Sciatic nerve (tissue), 2 donors: ENCODE data around the gene EPHX1. TPM values are rescaled to one million over a fixed set of nuclear protein-coding genes. Genes with fewer than 3 reads are reported as not detected.

Experiments
- ATAC-seq: fragments of 200-7000 bp; cut with Tn5 transposase; one replicate; pipeline ENCODE4 v1.9.1; 2020; ENCODE audit warnings: mild to moderate bottlenecking, moderate library complexity
- DNase-seq: peaks from one replicate; pipeline ENCODE4 v3.0.0-alpha.2; 2020; ENCODE audit warnings: low spot score
- intact Hi-C: fragments of 100-400 bp; cut with DNase I; formaldehyde crosslinking; loops from one replicate; pipeline ENCODE4 v1.14.2; 2022
- total RNA-seq: library from RNA; stranded (reverse); fragmentation: NEBNext Ultra II Directional; extraction: Animal tissue kit (Norgen Biotek cat#: 25700); gene quantifications from one replicate; pipeline ENCODE4 v1.2.1, GENCODE V29; 2021
- donor health status: DM: no; HTN: no; CAD: no.
- donor health status: DM: no; HTN: no; CAD: no.

The EPHX1 gene
- total RNA-seq, 1 donor from 2014 or later = 232 TPM

DNA sequence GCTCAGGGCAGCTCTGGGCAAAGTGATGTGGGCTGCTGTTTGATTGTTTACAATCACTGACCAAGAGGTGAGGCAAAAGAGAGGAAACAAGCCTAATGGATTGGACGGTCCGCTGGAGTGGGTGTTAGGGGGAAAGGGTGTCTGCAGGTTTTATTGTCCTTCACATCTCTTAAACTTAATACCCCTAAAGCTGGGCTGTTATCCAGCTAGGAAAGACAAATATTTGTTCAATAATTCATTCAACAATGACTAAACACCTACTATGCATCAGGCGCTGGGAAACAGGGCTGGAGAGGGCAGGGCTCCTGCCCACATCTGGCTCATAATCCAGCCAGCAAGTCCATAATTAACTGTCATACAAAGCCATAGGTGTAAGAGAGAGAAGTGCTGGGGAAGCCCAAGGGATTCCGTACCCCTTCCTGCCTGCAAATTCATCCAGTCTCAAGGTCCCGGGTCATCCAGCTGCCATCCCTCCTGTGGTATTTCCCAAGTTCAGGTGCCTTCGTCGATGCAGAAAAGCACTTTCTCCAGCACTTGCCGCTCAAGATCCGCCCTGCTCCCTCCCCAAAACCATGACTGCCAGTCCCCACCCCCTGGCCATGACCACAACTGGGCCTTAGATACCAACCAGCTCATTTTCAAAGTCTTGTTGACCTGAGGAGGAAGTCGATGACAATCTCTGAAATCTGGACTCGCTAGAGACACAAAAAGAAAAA lies 61.6 kb downstream of the EPHX1 start:
- intact Hi-C loops = no loop called here
- ATAC-seq = no peak
- DNase-seq = no peak

DNA sequence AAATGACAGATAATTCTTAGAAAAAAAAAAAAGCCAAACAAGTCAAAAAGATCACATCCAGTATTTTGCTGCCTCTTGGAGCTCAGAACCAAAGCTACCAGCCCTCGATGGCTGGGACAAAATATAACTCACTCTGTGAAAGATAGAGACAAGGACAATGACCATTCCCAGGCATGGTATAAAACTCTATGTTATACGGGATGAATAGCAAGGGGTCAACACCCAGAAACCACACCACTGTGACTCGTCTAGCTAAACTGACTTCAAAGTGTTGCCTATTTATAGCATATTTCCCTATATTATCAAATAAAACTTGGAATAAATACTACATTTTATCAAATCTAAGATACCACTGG lies 62.1 kb downstream of the EPHX1 start:
- ATAC-seq (no peak), DNase-seq (no peak)
- intact Hi-C loops = no loop called here

DNA sequence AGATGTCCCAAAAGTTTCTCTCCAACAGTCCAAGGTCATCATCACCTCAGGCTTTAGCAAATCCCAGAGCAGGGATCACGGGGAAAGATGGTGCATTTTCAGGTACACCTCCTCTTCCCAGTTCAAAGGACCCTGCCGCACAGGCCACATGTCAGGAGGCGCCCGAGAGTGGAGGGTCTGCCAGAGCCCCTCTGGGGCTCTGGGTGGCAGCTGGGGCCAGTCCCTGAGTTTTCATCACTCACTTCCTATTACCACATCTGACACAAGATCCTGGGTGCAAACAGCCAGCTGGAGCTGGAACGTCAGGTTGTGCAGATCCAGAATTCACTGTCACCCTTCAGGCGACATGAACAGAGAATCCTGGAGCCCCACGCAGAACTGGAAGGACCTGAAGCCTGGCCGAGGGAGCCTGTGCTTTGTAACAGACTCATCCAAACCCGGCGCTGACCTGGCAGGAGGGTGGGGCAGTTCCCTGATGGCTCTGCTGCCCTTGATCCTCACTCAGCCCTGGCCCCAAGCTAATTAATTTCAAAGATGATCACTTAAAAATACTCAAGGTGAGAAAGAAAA lies 63.4 kb downstream of the EPHX1 start:
- intact Hi-C loops = no loop called here
- DNase-seq (no peak), ATAC-seq (no peak)

DNA sequence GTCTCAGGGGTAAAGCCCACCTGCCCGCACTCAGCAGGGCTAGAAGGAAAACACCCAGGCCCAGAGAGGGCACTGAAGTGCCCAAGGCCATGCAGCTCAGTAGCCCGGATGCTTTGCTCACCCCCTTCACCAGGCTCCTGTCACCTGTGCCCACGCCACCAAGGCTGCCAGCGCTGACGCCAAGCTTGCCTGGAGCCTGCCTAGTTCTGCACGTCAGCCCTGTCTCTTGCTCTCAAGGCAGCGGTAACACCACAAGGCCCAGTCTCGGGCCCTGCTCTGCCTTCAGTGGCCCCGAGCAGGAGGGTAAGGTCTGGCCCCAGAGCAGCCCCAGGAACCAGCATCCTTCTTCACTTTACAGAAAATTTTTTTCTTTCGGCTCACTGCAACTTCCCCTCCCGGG lies 64.5 kb downstream of the EPHX1 start:
- ATAC-seq (no peak), DNase-seq (no peak)
- intact Hi-C loops = no loop called here

DNA sequence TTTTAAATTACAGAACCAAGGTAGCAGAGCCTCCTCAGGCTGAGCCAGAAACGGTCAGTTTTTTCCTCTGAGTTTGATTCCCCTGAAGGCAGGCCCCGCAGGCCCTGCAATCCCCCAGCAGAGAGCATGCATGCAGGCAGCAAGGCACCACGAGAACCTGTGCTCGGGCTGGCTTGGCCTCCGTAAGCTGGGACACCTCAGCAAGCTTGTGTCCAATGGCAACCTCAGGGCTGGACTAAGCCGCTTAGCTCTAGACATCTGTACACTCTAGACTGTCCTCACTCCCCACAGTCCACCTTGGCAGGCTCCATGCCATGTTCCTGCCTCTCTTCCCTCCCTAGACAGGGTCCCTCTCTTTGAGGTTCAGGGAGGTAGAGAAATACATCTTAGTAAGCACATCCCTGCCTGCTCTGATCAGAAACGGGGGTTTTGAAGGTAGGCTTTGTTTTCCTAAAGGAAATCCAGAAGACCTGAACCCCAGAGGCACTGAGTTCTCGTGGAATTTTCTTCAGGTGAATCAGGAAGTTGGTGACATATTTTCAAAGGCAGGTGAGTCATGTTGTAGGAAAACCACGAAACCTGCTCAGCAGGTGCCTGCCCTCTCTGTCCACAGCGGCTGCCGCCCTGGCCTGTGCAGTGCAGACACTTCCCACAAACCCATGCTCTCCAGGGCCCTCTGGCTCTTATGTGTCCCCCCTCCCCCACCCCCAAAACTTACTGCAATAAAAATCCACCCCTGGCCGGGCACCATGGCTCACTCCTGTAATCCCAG lies 65.3 kb downstream of the EPHX1 start:
- no peak for DNase-seq
- intact Hi-C loops = no loop called here
- no peak for ATAC-seq

DNA sequence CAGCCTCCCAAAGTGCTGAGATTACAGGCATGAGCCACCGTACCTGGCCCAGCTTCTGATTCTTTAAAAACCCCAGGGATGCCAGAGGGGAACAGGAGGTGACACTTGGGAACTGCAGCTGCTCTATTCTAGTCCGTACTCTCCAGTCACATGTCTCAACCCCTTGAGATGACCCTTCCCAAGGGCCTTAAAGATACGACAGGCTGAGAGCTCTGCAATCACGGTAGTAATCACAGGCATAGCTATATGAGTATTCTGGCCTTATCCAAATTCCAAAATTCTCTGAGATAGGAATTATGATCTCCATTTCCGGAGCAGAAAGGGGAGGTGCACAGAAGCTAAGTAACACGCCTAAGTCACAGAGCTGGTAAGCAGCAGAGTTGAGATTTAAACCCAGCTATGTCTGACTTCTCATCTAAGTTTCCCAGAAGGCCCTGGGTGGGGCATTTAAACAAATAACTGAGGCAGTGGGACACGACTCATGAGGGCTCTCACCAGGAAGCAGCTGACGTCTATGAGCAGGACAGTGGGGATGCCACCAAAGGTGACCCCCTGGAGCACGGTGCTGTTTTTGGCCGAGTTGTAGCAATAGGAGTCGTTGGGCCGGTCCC lies 67.1 kb downstream of the EPHX1 start:
- no peak for ATAC-seq
- intact Hi-C loops = no loop called here

DNA sequence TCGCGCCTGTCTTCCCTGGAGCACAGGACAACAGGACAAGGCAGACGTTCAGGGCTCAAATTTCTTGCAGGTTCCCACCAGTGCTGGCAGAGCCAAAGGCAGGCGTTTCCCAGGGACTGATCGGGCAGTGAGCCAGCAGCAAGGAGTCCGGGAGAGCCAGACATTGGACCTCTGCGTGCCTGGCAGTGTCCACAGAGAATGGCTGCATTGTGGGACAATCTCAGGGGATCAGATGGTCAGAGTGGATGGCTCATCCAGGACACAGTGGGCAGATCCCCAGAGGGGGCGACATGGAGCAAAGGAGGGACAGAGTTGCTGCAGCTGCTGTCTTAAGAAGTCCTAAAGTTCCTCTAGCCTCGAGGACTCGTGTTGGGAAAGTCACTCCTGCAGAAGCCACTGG lies 67.7 kb downstream of the EPHX1 start:
- DNase-seq (peak; percentile 73), ATAC-seq (peak; percentile 4)
- intact Hi-C loops = no loop called here

More for the DNA sequence above, 67.1 kb downstream of the EPHX1 start:
- DNase-seq = no peak

DNA sequence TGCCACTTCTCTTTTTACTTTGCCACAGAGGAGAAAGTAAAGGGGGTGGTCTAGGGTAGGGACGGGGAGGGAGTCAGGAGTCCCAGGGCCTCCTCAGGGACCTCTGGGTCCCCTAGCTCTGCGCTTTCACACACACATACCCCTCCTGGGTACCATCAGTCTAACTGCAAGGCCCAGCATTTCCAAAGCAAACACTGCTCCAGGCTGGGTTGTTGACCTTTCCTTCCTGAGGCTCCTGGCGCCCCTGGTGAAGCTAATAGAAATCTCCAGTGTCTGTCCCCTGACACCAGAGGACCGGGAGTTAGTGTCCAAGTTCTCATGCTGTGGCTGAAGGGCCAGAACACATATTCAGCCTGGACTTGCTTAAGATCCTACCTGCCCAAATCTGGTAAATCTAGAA lies 68.4 kb downstream of the EPHX1 start:
- intact Hi-C loops = no loop called here
- ATAC-seq (no peak), DNase-seq (no peak)

DNA sequence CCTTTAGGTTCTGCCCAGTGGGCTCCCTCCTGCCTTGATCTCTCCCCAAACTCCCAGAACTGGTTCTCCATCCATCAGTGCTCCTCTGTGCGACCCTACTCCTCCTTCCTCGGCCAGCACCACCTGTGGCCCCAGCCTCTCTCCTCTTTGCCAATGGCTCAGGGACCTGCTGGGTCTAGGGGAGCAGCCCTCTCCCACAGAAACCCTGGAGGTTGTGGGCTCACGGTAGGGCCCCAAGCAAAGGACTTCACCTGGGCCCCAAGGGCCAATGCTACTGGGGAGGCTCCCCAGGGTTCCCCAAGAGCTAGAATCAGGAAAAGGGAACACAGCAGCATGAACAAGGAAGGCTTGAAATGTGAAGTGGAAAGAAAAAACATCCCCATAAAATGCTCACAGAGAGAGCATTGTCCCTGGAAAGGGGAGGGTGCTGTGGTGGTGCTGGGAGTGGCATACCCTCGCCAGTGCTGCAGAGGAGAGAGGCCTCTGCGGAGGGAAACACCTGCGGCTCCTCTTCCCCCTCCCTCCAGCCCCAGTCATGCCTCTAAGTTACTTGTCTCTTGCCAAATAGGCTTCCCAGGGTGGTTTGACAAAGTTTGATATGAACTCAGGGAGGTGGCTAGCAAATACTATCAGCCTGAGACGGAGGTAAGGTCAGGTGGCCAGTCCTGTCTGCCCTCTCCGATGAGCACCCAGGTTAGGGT lies 69.7 kb downstream of the EPHX1 start:
- DNase-seq (no peak), ATAC-seq (no peak)
- intact Hi-C loops = no loop called here

DNA sequence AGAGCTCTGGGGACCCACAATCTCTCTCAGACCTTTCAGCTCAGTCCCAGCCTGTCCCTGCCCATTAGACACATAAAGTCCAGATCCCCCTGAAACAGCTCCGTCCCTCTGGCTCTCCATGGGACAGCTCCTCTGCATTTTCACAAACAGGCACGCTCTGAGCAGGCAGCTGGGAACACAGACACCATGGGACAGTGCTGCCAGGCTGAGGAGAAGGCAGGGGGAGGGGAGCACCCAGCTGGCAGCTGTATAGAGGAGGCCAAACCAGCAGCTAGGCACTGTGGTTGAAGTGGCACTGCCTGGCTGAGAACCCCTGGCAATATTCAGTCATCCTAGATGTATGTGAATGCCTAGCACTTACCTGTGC lies 70.3 kb downstream of the EPHX1 start:
- DNase-seq = no peak
- intact Hi-C loops = no loop called here
- no peak for ATAC-seq

DNA sequence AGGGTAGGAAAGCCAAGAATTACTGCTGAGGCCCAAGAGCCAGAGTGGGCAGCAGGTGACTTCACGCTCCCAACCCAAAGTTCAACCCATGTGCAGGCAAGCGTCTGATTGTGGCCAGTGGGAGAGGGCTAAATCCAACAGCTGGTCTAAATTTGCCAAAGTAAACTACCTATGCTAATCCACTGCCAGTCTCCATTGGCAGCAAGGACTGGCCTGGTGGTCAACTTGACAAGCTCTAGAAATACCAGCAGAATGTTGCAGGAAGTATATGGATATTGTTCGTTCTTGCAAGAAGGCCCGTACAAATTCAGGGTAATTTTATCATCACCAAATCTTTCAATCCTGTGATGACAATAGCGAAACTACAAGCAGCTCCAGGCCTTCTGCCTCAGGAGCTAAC lies 70.7 kb downstream of the EPHX1 start:
- no peak for ATAC-seq

DNA sequence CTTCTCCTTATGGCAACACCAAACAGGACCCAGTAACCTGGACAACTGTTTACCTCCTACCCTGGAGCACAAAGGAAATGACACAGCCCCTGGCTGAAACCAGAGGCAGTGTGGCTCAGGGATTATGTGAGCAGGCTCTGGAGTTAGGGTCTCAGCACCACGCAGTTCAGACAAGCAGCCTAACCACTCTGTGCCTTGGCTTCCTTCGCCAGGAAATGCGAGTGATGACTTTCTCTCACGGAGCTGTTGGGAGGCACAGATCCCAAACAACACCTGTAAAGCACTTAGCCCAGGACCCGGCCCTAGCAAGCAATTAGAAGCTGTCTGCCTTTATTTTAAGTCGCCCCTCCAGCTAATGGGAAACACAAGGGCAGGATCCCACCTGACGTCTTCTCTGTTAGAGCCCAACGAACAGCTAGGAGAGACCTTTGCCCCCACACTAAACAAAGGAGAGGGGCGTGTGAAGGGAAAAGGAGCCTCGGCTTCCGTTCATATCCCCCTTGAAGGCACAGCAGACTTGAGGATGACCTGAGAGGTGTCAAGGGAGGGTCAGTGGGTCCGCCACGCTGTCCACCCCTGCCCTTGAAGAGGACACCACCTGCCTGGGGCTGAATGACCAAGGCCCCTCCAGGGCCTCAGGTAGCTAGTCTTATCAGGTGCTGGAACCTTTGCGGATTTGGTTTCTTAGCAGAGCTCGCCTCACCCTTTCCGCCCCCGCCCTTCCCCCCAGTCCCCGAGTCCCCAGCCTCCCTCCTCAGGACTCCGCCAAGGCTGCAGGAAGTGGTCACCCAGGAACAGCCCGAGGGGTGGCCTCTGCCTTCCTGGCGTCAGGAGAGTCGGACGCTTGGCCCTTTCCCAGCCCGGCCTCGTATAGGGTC lies 71.4 kb downstream of the EPHX1 start:
- peak; percentile 77 for DNase-seq
- ATAC-seq = peak; percentile 65
- intact Hi-C loops = no loop called here

More for the DNA sequence above, 70.7 kb downstream of the EPHX1 start:
- DNase-seq = no peak
- intact Hi-C loops = no loop called here

DNA sequence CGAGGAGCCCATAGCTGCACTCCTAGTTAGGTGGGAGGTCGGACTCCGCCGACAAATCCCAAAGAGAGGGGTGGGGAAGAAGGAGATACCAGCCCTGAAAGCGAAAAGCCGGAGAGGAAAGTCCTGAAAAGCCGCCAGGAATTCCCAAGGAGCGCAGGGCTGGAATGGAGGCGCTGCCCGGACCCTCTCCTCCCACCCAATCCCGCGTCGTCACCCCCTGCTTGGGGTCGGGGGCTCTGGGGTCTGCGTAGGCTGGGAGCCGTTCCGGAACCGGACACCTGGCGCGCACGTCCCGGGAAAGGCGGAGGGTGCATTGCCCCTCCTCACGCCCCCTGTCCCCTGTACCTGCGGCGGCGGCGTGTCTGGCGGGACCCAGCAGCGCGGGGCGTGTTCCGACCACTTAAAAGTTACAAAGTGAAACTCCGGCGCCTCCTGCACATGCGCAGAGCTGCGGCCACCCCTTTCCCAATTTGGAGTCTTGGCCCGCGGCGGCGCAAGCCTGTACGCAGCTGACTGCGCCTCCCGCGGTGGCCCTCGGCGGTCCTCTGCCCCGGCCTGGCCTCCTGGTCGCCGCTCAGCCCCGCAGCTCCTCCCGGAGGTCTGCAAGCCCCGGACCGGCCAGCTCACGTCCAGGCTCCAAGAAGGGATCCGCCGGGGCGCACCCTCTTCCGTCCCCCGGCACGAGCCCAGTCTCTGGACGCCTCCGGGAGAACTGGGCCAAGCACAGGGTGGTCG lies 72.2 kb downstream of the EPHX1 start, which contains the start of gene TMEM63A:
TSS of gene TMEM63A (minus strand) at position 422 of the 735 bp plus-strand sequence. CDS start 4,800 bp downstream, outside the sequence.
- intact Hi-C loops = no loop called here
- ATAC-seq = peak; percentile 94

DNA sequence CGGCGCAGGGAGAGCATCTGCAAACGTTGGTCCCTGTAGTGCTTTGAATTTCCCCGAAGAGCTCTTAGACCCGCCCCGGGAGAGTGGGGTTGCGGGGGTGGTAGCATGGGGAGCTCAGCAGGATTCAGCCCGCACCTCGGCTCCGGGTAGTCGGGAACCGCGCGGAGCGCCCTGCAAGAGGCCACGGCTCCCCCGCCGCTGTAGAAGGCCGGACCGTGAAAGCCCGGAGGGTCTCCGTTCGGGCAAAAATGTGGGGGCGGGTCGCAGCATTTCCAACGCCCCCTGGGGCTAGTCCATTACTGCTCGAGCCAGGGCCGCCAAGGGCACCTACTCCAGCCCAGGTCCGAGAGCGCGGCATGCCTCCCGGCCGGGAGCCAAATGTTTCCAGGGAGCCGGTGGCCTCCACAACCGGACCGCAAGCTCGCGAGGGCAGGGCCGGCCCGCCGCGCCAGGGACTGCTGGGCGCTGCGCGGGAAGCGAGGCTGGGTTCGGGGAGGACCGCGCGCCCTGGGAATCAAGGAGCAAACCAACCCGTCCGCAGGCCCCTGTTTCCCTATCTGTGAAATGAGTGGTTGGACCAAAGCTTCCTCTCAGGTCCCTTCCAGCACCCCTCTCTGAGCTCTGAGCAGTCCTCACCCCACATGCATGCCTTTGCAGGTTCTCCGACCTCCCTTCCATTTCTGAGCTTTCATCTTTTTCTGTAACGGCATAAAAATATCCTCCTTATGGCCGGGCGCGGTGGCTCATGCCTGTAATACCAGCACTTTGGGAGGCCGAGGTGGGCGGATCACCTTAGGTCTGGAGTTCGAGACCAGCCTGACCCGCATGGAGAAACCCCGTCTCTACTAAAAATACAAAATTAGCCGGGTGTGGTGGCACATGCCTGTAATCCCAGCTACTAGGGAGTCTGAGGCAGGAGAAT lies 73.0 kb downstream of the EPHX1 start:
- ATAC-seq (peak; percentile 53), DNase-seq (peak; percentile 77)
- intact Hi-C loops = no loop called here

More for the DNA sequence above, 72.2 kb downstream of the EPHX1 start, which contains the start of gene TMEM63A:
- peak; percentile 96 for DNase-seq

DNA sequence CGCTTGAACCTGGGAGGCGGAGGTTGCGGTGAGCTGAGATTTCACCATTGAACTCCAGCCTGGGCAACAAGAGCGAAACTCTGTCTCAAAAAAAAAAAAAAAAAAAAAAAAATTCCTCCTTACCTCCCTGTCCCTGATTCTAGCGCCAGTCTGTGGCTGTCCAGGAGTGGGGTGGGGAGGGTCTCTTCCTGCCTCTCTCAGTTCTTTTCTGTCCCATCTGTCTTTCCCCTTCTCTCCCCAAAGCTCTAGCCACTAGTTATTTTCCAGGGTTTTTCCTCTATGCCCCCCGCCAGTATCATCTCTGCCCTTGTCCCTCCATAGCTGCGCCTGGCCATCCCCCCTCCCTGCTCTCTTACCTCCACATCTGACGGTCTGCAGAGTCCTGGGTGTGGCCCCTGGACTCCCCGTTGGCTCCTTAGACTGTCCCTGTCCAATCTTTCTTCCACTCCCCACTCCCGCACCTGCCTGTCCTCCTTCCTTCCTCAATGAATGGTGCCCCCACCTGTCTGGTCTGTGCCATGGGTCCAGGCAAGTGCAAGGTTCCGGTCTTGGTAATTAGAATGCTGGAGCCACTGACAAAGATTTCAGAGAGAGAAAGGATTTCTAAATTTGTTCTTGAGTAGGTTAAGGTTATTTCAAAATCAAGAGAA lies 73.8 kb downstream of the EPHX1 start:
- no peak for ATAC-seq
- DNase-seq = no peak
- intact Hi-C loops = no loop called here

DNA sequence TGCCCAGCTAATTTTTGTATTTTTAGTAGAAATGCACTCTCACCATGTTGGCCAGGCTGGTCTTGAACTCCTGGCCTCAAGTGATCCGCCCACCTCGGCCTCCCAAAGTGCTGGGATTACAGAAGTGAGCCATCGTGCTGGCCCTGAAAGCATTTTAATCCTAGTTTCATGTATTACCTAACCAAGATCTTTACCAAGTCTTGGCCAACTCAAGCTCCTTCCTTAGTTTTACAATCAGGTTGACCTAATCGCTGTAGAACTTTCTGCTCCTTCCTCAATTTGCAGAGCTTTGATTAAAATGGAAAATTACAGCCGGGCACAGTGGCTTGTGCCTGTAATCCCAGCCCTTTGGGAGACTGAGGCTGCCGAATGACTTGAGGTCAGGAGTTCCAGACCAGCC lies 75.4 kb downstream of the EPHX1 start:
- no peak for ATAC-seq
- intact Hi-C loops = no loop called here
- no peak for DNase-seq
